Activated CD4-positive, alpha-beta T cell treated with anti-CD3 and anti-CD28 coated beads, Interleukin-2, amount 50 U/mL, for 48 hours (primary cell): Measurements from ENCODE around the gene HOXB4.

Experiments used
- DNase-seq, 2 experiments: peaks; one replicate each; pipeline ENCODE4 v3.0.0-alpha.2; 2020

Gene HOXB4

DNA sequence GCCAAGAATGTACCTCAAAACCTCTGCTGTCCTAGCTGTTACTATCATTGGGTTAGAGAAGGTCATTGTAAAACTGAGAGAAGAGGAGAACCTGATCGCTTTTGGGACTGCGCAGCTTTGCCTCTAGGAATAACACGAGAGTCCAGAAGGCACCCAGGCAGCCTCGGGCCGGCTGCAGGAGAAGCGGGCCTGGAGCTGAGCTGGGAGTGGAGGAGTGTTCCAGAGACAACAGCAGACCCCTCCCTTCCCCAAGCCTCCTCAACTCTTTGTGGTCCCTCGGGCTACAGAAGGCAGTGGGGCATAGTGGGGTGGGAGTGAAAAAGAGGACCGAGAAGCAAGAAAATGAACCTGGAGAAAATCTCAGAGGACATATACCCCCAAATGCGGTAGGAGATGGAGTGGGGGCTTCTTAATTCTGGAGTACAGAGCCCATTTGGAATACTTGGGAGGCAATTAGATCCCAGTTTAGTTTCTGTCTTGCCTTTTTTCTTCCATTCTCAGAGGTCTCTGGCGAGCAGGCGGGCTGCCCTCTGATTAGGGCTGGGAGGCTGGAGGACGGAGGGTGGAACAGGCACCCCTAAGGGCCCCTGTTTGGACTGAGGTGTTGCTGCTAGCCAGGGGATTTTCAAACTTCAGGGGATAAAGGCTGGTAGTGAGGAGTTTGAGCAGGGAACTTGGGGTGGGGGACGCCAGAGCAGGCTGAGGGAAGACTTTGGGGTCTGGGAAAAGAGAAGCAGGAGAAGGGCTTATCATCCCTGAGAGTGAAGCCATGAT, 19.9 kb downstream of the HOXB4 start:
- DNase-seq: no peak

DNA sequence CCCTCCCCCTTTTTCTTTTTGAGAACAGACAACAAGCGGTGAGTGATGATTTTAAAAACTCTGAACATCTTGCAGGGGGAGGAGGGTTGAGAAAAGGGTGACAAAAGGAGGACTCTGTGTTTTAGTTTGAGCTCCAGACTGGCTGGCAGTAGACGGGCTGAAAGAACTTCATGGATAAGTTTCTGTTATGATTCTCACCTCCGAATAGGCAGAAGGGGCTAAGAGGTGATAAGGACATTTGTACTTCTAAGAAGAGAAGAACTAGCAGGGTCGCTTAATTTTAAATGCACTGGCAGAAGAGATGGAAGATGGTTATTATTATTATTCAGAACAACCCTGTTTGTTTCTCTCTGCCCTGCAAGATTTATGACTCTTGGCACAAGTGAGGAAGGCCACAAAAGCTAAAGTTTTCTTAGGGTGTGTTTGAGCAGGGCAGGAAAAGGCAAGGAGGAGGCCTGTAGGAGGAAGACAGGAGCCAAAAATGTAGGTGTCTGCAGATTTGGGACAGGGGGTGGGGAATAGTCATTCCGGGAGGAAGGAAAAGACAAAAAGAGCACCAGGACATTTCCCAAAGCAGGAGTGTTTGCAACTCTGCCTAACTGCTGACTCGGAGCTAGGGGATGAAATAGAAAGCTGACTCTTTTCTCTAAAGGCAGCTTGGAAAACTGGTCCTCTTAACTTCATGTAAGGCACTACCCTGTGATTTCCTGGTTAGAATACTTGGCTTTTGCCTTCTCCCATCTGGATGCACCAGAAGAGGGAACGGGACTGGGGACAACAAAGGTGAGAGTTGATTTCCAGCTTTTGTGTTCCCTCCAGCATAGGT, 21.4 kb downstream of the HOXB4 start:
- no peak for DNase-seq

DNA sequence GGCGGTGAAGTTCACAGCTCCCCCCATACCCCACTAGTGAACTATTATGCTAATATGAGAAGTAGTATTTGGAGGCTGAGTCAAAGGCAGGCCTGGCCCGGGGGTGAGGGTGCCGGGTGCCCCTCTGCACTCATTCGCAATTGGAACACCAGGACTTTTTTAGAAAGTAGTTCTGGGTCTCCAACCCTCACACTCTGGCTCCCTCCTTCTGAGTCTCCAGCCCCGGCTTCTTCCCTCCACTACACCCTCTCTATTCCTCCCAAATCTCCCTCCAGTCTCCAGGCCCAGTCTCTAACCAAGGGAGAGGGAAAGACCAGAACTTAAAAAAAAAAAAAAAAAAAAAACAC, 21.9 kb downstream of the HOXB4 start:
- DNase-seq: no peak

- no peak for DNase-seq
Measured at GRCh38 chr17:48555258-48556228, 22.6 kb downstream of the HOXB4 start.

DNA sequence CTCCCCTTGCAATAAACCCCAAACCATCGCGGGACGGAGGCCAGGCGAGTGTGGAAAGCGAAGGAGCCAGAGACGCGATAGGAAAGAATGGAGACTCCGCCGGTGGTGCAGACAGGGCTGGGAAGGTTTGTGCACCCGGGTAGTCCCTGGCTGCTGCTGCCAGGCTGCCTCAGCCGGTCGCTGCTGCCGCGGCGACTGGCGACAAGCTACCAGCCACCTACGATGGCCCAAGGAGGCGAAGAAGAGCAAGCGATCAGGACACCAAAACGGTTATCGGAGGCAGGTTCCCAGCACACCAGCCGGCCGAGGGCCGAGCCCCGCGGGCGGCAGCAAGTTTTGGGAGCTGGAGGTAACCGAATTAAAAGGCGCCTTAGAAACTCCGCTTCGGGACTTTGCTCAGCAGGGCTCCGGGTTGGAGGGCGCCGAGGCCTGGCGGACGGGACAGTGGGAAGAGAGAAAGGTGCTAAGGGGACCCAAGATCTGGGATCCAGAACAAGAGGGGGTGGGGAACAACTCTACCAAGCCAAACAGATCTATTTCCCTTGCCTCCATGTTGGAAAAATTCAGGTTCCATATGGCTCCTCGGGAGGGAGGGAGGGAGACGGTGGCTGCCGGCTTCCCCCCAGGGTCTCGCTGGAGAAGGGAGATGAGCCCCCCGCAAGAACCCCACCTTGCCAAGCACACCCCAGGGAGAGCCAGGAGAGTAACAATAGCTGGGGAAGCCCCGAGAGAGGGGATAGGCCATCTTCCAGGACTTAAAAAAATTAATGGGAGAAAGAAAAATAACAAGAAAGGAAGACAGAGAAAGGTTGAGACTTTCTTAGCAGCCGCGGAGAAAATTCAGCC, 23.5 kb downstream of the HOXB4 start:
- DNase-seq: no peak

GRCh38 chr17:48553826-48554225, 24.3 kb downstream of the HOXB4 start:
- no peak for DNase-seq

- no peak for DNase-seq
Measured at GRCh38 chr17:48553190-48553547, 25.0 kb downstream of the HOXB4 start.

- DNase-seq: no peak
Measured at GRCh38 chr17:48552466-48553189, 25.5 kb downstream of the HOXB4 start.

GRCh38 chr17:48551596-48552465, 26.3 kb downstream of the HOXB4 start:
- no peak for DNase-seq

DNA sequence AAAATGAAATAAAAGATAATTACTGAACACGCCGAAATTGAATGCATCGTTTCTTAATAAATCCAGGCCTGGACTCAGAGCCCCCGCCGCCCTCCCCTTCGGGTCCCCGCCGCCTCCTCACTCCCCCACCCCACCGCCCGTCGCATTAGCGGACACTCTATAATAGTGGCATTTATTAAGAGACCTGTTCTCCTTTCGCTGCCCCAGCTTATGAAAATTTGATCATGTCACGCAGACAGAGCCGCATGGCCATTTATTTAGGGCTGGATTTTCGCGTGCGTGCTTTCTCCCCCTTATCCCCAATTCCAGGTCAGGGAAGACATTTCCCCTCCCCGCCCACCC, 27.0 kb downstream of the HOXB4 start:
- no peak for DNase-seq

DNA sequence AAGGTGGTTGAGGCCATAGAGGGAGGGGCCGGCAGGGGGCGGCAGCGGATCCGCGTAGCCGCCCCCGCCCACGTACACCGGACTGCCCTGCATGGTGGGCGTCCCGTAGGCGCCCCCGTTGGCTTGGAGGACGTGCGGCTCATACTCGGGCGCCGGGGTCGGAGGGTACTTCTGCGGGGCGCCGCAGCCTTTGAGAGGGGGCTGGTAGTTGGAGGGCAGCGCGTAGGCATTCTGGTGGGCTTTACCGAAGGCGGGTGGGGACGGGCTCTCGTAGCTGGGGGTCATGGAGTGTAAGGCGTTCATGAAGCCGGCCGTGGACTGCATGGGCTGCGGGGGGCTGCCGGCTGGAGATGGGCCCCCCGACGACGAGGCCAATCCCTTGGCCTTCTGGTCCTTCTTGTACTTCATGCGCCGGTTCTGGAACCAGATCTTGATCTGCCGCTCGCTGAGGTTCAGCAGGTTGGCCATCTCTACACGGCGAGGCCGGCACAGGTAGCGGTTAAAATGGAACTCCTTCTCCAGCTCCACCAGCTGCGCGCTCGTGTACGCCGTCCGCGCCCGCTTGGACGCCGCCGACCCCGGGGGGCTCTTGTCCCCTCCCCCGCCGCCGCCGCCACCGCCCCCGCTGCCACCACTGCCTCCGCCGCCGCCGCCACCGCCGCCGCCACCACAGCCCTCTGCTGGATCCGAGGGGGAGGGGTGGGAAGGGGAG, 27.5 kb downstream of the HOXB4 start:
- DNase-seq: no peak

DNA sequence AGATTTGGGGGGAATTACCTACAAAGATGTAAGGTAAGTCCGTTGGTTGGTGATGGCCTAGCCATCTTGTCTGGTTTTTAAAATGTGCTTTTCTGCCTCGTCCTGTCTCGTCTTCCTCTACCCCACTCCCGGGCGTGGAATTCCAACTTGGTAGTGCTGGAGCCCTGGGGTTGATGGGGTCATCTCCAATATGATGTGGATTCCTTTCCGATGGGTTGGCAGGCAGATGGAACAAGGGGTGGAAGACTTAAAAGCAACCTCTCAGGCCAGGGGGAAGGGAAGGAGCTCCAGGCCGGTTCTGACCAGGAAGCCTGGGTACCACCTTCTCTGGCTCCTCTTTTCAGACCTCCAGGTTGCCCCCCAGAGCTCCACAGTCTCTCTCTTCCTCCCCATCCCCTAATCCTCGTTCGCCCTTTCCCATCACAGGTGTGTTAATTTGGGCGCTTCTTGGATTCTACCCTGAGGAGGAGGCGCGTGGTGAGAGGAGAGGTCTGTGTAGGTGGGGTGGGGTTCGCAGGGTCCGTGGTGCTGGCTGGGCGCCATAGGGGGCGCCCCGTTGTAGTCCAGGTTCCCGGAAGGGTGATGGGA, 28.1 kb downstream of the HOXB4 start:
- DNase-seq: no peak

- DNase-seq: no peak
Measured at GRCh38 chr17:48549281-48549630, 28.9 kb downstream of the HOXB4 start.

GRCh38 chr17:48548523-48549280, 29.4 kb downstream of the HOXB4 start:
- no peak for DNase-seq

GRCh38 chr17:48547808-48548522, 30.2 kb downstream of the HOXB4 start:
- DNase-seq: peak in 1 of 2 experiments; percentile 42

DNA sequence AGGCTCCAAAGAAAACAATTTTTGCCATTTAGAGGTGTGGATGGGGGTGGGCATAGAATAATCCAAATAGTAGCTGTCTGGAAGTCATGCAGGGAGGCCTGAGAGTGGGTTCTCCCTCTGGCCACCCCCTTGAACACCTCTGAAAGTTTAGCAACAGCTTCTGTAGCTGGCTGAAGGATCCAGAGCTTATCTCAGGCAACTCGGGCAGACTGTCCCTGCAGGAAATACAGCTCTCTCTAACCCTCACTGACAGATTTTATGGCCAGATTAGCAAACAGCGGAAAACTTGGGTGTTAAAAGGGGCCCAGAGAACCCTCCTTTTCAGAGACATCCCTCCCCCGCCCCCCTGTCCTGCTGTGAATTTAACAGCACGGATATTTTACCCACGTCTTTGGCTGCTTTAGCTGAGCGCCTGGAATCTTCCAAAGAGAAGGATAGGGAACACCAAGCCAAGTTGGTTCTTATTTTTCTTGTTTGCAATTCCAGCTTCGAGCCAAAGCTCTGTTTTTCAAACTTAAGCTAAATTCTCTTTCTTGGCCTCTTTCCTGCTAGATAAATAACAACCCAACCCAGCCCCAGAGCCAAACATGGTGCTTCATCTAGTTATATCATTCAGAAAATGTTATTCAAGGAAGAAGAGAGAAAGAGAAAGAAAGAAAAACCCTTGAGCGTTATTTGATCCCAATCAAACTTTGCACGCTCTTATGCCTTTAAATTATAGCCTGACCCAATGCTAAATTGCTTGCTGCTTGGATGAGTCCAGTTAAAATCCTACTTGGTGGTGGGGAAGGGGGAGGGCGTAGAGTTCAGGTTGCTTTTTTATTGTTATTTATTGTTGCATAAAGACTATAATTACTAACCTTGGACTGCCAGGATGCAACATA, 31.0 kb downstream of the HOXB4 start:
- DNase-seq: no peak
